COLO829 (cell line): ENCODE data around the gene SERTAD4.
"Not testable (repeated sequence)": the region's sequence is repeated elsewhere in the genome, so short reads cannot be mapped to it uniquely, and the experiment has no call there.

Experiments
- DNase-seq: peaks from one replicate; pipeline ENCODE4 v3.0.0; 2012; ENCODE audit warnings: low spot score

Gene SERTAD4

GRCh38 chr1:210232511-210233215 is at the start of gene SERTAD4:
Gene SERTAD4 (plus strand): TSS chr1:210232796. CDS start chr1:210237961, 5,165 bp downstream.
- peak; percentile 38 for DNase-seq

GRCh38 chr1:210185063-210185462 is 47.5 kb upstream of the SERTAD4 start:
- no peak for DNase-seq

GRCh38 chr1:210187849-210188606 is 44.6 kb upstream of the SERTAD4 start:
- not testable (repeated sequence) for DNase-seq

GRCh38 chr1:210189426-210189825 is 43.2 kb upstream of the SERTAD4 start:
- DNase-seq = no peak

GRCh38 chr1:210195635-210196160 is 36.9 kb upstream of the SERTAD4 start:
- DNase-seq = no peak

GRCh38 chr1:210196266-210196665 is 36.3 kb upstream of the SERTAD4 start:
- DNase-seq = not testable (repeated sequence)

GRCh38 chr1:210198840-210199239 is 33.8 kb upstream of the SERTAD4 start:
- DNase-seq = no peak

GRCh38 chr1:210200124-210200736 is 32.4 kb upstream of the SERTAD4 start:
- no peak for DNase-seq

GRCh38 chr1:210201681-210202080 is 30.9 kb upstream of the SERTAD4 start:
- no peak for DNase-seq

GRCh38 chr1:210207597-210208450 is 24.8 kb upstream of the SERTAD4 start:
- DNase-seq = no peak

- DNase-seq = peak; percentile 83
Measured at GRCh38 chr1:210213335-210213734, 19.3 kb upstream of the SERTAD4 start.

- DNase-seq = no peak
Measured at GRCh38 chr1:210214573-210215409, 17.8 kb upstream of the SERTAD4 start.

GRCh38 chr1:210217482-210217881 is 15.1 kb upstream of the SERTAD4 start:
- no peak for DNase-seq

- no peak for DNase-seq
Measured at GRCh38 chr1:210218047-210218446, 14.5 kb upstream of the SERTAD4 start.

GRCh38 chr1:210222340-210223006 is 10.1 kb upstream of the SERTAD4 start:
- DNase-seq = no peak

- no peak for DNase-seq
Measured at GRCh38 chr1:210223226-210223904, 9.2 kb upstream of the SERTAD4 start.

- no peak for DNase-seq
Measured at GRCh38 chr1:210228158-210228557, 4.4 kb upstream of the SERTAD4 start.

GRCh38 chr1:210230149-210230695 is 2.4 kb upstream of the SERTAD4 start:
- DNase-seq = no peak

- DNase-seq = no peak
Measured at GRCh38 chr1:210231846-210232510, 618 bp upstream of the SERTAD4 start.
